Stimulated activated naive CD4-positive, alpha-beta T cell (primary cell): ENCODE measurements around the gene ZBTB42.

Source experiments
- DNase-seq, 6 experiments: peaks; one replicate each; lab custom pipeline; 2025; lab: John Stamatoyannopoulos, UW

ZBTB42 gene

DNA sequence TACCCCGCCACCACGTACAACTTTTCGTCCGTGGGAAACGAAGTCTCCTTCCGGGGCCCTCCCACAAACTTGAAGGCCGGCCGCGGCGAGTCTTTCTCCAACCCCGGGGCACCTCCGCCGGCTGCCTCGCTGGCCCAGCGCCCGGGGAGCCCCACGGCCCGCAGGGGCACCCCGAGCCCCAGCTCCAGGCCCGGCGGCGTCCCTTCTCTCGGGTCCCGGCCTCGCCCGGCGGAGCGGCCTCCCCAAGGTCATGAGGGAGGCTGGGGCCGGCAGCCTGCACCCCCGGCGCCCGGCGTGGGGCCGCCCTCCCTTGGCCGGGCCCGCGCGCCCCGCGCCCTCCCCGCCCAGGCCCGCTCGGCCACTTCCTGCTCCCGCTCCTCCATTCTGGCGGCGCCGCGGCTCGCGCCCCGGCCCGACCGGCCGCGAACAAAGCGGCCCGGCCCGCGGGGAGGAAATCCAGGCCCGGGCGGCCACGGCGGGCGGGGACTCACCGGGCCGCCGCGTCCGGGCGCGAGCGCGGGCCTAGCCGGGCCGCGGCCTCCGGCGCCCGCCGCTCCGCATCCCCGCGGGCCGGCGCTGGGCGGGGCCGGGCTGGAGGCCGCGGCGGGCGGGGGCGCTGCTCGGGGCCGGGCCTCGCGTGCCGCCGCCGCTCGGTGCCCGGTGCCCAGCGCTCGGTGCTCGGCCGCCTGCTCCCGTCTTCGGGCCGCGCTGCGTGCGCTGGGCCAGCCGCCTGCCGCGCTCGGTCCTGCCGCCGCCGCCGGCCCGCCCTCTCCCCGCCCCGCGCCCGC is 5.7 kb upstream of the ZBTB42 start, which contains the start of gene AKT1:
TSS of gene AKT1 (minus strand) at position 756 of the 788 bp plus-strand sequence. CDS start 3,105 bp downstream, outside the sequence.
- peak in 3 of 6 experiments; percentile 12 to 42 (median 14) for DNase-seq

DNA sequence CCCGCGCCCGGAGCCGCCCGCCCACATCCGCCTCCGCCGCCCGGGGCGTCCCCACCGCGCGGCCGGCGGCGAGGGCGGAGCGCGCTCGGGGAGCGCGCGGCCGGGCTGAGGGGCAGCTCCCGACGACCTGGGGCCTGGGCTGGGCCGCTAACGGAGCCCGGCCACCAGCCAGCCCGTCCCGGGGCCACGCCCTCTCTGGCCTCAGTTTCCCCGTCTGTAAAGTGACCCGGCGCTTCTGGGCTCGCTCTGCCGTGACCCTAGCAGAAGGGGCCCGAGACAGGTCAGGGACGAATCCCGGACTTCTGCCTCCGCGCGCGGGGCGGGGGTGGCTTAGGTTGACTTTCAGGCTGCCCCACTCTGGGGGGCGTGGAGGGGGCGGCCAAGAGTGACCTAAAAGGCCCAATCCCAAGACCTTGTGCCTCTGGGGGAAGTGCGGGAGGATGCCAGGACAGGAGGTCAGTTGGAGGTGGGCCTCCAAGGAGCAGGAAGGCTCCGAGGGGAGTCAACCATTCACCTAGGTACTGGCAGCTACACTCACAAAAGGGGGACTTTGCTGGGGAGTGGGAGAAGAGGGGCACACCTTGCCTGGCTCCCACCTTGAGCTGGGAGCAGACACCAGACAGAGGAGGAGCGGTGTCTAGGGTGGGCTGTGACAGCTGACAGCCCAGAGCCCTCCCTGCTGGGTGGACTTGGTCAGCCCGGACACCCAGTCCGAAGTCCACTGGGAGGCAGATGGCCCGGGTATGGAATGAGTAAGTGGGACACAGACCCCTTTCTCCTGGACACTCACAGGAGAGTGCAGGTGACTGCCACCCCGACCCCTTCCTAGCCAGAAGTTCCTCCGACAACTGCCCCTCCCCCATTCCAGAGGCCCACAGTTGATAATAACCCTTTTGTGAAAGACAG is 4.9 kb upstream of the ZBTB42 start:
- peak; percentile 28 to 55 (median 44) for DNase-seq

DNA sequence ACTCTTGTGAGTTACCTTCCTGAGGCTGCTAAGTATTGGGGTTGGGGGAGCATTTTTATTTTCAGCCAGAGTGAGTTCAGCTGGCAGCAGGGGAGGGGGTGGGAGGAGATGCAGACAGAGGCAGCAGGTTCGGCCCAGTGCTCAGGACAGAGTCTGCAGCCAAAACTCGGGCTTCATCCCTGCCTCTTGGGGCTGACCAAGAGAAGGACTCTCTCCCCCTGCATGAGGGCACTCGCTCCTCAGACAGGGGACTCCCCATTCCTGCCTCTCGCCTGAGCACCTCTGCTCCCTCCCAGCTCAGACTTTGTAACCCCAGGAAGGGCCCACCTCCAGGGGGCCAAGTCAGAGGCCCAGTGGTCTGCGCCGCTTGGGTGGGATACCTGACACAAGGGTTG is 4.2 kb upstream of the ZBTB42 start:
- no peak for DNase-seq

DNA sequence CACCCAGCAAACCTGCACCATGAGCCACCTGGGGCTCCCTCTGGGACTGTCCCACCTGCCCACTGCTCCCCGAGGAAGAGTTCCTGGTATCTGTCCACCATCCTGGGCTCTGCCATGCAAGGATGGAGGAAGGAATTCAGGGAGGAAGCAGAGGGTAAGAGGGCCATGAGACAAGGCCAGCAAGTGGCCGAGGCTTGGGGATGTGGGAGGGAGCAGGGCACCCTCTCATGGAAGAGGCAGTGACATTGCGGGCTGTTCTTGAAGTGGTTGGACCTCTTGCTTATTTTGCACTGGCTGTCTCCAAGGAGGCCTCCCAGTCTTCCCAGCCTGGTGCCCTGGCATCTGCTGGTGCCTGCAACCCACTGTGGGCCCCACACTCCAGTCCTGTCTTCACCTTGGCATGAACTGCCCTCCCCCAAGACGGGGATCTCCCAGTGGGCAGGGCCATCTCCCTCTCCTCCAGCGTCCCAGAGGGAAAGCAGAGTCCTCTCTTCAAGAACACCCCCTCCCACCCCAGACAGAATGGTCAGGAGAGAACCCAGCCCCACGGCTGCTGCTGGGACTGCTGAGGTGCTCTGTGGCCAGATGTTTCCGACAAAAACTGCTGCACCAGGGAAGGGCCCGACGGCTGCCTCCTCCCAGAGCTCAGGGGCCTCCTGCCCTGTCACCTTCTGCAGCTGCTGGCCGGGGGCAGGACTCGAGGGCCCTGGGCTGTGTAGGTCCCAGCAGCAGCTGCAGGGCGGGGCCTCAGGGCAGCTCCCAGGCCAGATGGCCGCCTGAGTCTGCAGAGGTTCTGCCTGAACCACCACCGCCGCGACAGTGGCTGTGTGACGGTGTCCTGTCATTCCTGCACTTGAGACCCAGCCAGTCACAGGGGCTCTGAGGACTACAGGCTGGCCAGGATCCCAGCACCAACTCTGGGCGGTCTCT is 3.5 kb upstream of the ZBTB42 start:
- no peak for DNase-seq

DNA sequence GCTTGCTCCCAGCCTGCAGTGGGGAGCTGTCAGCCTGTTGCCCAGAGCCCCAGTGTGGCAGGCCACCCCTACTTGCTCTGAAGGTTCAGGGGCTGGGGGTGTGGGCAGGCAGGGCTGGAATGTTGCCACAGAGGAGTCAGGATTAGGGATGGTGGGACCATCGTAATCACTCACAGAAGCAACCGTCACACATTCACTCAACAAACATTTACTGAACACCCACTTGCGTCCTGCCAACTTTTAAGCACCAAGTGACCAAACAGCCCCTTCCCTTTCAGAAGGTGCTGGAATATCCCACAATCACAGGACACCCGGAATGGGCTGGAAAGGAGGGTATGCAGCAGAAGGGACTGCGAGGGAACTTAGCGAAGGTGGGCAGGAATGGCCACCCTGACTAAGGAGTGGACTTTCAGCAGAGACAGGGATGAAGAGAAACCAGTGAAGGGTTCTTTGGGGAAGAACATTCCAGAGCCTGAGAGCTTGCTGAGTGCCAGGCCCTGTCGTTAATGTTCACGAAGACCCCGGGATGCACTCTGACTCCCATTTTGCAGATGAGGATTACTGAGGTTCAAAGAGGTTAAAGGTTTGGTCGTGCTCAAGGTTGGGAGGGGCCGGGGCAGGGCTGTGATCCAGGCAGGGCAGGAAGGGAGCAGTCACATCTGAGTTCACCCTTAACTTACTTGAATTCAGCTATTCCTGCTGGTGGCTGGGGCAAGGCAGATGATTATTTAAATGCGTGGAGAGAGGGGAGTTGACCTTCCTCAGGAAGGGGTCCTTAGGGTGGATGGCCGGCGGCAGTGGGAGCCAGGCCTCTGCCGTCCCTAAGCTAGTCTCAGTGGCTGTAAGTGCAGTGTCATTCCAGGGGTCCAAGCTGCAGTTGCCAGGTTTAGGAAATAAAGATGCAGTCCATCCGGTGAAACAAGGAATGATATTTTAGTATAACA is 2.3 kb upstream of the ZBTB42 start:
- no peak for DNase-seq

DNA sequence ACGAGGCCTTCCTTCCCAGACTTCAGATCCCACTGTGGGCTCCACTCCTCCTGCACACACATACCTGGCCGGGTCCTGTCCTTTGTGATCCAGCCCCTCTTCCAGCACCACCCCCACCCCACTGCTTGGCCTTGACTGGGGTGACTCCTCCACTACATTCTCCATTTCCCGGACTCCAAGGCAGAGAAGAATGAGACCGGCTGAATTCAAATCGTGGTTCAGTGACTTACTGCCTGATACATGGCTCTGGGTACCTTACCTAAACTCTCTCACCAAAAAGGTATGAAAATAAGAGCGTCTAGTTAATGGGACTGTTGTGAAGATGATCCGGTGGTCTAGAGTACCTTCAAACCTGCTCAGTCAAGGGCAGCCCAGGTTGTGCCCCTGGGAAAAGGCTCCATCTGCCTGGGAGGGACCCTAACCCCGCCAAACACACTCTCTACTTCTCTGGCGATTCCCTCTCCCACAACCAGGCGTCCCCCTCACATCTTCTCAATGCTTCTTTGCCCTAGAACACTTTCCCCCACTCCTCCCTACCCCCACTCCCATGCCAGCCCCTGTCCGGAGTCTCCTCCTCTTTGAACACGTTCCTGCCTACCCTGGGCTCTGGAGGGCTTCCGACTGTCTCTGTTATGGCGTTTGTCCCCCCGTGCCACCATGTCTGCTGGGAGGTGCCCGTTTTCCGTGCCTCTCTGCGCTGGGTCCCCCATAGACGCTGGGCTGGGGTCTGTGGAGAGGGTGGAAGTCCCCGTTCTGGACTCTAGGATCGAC is 1.5 kb upstream of the ZBTB42 start:
- peak in 4 of 6 experiments; percentile 25 to 33 (median 31) for DNase-seq

DNA sequence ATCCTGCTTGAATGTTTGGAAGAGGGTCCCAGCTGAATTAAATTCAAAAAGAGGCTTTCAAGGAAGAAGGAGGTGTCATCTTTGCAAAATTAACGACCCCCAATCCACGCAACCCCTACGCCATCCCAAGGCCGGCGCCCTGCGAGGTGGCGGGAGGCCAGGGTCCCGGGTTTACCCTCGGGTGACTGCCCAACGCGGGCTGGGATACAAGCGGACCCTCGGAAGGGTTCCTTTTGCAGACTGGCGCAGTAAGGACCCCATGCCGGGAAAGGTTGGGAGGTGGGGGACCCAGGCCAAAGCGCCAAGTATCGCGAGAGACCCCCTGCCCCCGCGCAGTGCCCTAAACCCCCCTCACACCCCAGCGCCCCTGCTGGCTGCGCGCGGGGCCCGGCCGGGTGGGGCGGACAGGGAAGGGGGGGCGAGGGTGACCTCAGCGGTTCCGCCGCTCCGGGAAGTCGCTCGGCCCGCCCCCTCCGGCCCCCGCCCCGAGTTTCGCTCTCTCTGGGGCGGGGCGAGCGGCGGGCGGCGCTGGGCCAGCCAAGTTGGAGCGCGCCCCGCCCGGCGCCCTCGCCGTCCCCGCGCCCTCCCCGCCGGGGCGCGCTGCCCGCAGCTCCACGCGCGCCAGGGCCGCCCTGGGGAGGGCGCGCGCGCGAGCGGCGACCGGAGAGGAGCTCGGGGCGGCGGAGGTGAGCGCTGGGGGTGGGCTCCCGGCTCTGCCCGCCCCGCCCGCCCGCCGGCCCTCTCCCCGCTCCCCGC is 708 bp upstream of the ZBTB42 start:
- peak; percentile 55 to 79 (median 70) for DNase-seq

DNA sequence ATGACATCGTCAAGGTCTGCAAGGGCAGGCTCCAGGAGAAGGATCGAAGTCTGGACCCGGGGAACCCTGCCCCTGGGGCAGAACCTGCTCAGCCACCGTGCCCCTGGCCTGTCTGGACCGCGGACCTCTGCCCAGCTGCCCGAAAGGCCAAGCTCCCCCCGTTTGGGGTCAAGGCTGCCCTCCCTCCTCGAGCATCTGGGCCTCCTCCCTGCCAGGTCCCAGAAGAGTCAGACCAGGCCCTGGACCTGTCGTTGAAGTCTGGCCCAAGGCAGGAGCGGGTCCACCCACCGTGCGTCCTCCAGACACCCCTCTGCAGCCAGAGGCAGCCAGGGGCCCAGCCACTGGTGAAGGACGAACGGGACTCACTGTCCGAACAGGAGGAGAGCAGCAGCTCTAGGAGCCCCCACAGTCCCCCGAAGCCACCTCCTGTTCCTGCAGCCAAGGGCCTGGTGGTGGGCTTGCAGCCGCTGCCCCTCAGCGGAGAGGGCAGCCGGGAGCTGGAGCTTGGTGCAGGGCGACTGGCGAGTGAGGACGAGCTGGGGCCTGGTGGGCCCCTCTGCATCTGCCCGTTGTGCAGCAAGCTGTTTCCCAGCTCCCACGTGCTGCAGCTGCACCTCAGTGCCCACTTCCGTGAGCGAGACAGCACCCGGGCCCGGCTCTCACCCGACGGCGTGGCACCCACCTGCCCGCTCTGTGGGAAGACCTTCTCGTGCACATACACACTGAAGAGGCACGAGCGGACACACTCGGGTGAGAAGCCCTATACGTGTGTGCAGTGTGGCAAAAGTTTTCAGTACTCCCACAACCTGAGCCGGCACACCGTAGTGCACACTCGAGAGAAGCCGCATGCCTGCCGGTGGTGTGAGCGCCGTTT is 856 bp downstream of the ZBTB42 start:
- no peak for DNase-seq

DNA sequence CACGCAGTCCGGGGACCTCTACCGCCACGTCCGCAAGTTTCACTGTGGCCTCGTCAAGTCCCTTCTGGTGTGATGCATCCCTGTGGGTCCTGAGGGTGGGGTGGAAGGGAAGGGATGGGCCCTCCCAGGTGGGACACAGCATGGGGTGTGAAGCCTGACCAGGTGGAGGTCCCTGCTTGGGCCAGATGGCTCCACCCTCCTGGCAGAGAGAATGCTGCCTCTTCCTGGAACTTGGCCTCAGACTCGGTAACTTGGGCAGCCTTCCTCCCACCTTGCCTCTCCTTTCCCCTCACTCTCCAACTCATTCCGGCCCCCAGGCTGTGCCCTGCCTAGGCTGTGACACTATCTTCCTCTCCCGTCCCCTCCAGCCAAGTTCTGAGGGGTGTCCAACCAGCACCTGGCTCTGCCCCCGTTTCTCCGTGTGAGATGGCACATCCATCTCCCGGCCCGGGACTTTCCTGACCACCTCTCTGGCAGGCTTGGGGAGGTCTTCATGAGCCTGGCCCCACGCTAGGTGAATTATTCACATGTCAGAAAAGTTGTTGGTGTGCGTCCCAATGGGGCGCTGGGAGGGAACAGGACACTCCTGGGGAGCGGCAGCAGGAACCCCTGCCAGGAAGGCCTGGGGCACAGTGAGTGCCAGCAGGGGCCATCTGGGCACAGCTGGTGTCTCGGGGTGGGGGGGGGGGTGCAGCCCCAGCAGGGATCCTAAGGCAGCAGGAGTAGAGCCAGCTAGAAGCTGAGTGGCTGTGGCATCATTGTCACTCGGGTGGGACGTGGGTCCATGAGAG is 1.7 kb downstream of the ZBTB42 start:
- no peak for DNase-seq

DNA sequence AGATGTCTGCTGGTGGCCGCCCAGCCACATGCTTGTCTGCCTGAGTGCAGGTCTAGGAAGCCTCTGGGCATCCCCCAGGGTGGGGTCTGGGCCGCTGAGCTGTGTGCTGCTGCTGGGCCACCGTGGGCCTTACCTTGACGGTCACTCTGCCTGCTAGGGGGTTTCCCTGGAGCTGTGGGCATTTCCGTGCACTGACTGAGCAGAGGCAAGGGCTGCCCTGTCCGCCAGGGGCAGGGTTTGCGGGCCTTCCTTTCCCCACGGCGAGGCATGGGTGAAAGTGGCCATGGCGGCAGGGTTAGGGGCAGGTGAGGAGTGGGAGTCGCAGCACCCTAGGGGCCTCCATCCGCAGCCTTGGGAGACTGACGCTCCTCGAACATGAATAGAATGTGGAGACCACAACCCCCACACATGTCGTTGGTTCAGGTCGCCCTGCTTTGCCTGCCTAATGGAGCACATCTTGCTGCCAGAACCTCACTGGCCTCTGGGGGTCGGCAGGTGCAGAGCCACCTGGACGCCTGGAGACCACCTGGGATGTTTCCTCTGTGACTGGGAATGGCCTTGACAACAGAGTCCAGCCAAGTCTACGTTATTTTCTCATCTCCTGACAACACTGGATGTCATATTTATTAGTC is 2.5 kb downstream of the ZBTB42 start:
- no peak for DNase-seq

DNA sequence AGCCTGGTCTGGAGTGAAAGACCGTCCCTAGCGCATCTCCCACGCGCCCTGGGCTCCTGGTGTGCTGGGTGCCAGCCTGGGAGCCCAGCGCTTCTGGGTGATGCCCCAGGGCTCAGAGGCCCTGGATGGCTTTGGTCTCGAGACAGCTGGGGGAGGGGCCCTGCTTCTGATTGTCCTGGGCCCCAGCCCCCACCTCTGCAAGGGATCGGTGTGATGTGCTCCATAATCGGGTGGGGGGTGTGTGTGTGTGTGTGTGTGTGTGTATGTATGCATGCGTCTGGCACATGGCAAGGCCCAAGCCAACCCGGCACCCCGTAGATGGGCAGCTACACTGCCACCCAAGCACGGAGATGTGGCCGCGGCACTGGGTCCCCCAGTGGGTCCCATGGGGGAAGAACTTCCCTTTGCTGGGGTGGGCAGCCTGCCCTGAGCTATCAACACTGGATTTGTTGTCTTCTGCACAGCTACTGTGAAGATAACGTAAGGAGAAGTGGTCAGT is 3.1 kb downstream of the ZBTB42 start:
- no peak for DNase-seq

DNA sequence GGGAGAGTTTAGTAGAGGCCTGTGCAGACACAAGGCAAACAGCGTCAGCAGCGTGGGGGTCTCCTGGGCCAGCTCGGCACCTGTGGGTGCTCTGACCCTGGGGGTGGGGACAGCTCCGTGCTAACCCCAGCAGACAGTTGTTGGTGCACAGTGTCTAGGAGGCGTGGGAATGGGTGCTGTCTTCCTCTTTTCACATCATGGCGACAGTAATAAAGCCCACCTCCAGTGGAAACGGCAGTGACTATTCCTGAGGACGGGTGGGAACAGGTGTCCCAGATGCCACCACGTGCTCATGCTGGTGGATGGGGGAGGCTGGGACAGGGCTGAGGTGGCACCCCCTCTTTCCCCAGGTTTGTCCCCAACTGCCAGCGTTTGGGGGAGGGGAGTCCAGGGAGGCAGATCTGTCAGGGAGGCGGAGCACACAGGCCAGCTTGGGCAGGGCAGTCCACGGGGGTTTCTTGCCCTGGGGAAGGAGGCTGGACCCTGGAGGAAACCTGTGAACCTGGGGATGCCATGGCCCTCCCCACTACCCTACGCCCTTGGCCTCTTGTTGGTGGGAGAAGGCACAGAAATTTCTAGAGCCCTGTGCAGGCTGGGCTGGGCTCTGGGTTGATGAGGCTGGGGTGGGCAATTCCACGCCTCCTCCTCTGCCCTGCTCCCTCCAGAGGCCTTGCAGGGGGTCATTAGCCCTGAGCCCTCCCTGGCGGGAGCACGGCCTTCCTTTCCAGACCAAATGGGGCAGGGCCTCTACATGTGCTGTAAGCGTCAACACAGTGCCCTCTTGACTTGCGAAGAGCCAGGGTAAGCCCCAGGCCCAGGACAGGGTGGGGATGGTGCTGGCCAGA is 3.8 kb downstream of the ZBTB42 start:
- DNase-seq, result no peak

DNA sequence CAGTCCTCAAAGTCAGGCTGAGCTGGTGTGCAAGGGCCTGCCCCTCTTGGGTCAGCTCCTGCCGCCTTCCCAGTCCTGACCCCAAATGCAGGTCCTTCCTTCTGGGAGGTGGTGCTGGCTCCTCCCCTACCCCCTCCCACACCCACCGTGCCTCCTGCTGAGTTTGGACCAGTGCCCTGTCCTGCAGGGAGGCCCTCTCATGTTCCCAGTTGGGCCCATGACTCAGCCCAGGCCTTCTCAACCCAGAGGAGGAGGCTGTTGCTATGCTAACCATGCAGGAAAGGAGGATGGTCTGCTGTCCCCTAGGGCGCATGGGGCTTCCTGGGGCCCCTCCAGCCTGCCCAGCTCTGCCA is 4.4 kb downstream of the ZBTB42 start:
- DNase-seq, result no peak

DNA sequence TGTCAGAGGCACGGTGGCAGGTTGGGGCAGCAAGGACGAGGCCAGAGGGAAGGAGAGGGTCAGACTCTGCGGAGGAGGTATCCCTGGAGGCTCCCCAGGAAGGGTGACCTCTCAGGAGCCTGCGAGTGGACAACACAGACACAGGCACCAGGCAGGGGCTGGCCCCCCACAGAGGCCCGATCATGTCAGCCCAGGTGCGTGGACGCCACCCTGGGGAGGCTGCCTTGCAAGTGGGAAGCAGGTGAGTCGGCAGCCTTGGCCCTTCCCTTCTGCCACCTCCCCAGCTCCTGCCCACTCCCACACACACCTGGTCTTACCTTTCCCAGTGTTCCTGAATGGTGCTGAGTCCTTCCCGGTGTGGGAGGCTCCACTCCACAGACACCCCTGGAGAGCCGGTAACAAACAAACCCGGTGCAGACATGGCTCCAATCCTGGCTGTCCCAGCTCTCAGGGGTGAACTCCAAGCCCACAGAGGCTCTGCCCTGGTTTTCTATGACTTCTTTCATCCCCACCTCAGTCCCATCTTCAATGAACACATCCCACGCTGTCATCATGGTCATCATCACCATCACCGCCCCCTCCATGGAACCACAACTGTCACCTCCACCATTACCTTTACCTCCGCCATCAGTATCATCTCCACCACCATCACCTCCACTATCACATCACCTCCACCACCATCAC is 5.2 kb downstream of the ZBTB42 start:
- DNase-seq, result no peak
